GM21825 (cell line): ENCODE measurements around the gene FRMD4A.
A peak's percentile ranks its signal among the peaks of the same experiment; 100 is the strongest.
"Not testable (repeated sequence)": the region's sequence is repeated elsewhere in the genome, so short reads cannot be mapped to it uniquely, and the experiment has no call there.

ENCODE experiments used
- ATAC-seq: cut with Tn5 transposase; IDR thresholded peaks from one replicate; pipeline ENCODE4 v1.9.1; 2021; ENCODE audit warnings: mild to moderate bottlenecking, moderate library complexity; ENCODE audit not compliant: unreplicated experiment

Gene FRMD4A

DNA sequence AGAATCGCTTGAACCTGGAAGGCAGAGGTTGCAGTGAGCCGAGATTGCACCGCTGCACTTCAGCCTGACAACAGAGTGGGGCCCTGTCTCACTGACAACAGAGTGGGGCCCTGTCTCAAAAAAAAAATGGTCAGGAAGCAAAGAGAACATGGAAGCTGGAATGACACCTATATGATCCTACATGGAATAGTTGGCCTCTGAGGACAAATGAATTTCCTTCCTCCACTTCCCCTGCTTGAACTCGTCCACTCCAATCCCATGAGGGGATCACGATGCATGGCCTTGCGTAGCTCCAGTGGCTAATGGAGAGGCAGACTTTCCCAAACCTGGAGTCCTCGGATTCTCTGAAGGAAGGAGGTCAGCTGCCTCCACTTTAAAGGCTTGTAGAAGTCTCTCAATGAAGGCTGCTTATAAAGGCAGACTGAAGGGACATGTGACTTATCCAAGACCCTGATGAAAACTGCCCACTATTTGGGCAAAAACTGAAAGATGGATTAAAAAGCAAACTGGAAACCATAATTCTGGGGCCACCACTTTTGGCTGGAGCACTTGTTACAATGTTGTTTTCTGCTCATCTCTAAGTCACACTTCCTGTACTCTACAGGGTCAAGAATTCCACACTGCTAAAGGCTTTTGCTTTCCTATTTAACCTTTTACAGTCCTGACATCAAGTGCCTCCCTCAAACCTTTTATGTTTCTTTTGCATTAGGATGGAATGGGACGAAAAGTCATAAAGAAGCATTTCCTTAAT, 529.4 kb downstream of the FRMD4A start:
- no peak for ATAC-seq

DNA sequence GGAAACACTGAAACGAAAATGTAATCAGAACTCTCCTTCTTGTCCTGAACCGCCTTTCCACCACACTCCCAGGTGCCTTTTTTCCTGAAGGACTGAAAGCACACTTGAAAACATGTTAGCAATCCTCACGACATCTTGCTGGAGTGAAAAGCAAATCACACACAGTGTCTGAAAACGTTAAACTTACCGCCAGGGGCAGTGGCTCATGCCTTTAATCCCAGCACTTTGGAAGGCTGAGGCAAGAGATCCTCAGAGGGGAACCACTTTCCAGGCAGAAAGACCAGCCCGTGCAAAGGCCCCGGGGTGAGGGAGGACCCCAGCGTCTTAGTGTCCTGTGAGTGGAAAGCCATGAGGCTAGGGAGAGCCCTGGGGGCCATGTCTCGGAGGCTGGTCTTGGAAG, 533.6 kb downstream of the FRMD4A start:
- no peak for ATAC-seq

DNA sequence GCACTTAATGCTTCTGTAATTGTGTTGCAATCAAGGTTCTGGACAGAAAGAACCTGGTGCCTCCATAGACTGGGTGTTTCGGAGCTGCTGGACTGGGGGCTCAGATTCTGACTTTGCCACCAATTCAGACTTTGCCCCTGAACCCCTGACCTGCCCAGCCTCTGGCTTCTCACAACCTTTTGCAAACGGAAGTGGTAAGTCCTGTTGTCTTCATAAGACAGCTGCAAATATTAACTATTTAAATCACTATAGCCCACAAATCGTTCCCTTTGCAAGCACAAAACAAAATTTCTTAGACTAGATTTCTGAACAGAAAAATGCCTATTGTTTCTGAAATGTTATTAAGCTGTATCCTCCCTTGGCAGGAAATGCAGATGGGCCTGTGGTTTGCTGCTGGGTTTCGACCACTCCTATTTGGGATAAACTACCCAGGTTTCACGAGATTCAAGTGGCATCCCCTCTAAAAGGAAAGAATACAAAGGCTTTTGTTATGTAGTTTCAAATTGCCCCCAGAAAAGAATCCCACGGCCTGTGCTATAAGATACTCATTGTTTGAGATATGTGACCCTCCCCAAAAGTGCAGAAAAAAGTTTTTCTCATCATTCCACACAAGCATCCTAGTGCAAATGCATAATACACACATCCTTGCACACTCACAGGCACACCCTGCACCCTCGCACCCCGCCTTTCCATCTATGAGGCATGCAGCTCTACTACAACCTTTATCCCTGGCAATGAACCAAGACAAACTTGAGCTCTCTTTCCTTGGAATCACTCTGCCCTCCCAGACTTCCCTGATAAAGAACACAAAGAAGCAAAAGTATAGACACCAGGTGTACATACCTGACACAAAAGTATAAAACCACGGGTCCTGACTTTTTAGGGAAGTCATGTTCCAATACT, 534.8 kb downstream of the FRMD4A start:
- peak; percentile 51 for ATAC-seq

DNA sequence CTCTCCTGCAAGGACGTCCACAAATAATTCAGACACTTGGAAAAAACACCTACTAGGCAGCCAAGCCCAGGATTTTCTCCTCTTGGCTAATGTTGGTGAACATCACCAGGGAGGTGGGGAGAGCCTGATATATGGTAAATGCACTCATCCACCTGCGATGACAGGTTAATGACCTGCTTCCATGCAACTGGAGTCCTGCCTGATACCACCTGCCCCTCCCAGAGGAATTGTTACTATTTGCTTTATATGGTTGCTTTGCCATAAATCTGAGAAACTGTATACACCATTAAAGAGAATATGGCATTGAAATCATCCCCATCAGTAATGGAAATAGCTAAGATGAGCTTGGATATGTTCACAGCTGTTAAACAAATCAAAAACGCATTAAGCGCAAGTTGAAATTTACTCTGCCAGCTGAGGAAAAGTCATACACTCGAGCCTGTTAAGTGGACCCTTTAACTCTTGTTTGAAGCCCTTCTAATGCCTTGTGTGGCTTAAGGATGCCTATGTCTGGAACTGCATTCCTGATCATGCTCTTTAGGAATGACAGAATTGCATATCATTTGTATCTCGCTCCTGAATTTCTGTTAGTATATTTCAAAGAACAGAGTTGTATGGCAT, 535.6 kb downstream of the FRMD4A start:
- ATAC-seq = no peak

DNA sequence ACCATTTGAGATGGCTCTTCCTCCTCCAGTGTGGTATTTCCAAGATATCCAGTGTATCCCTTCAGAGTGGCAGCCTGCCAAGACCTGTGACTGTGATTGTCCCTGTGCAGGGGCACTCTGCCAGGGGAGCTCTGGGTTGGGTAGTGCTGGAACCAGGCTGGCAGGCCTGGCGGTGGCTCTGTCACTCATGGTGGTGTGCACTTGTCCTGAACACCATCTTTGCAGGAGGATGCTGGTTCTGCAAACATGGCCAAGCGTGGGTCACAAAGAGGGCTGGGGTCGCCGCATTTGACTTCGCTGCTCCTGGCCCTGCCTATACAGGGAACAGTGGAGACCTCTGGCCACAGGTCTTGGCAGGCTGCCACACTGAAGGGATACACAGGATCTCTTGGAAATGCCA, 538.7 kb downstream of the FRMD4A start:
- no peak for ATAC-seq

DNA sequence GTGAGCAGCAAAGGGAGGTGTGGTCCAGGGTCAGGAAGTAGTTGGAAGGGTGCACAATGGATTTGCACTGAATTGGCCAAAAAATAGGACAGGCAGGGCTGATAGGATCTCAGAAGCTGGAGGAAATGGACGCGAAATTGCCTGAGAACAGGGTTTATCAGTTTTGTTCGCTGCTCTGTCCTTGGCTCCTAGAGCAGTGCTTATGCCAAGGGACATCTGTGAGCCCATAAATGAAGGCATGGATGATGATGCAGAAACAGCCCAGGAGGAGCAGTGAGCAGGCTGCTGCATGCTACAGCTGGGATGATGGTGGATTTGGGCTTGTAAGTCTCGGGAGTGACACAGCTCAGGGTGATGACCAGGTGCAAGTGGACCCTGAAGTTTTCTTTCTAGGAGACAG, 539.2 kb downstream of the FRMD4A start:
- no peak for ATAC-seq

DNA sequence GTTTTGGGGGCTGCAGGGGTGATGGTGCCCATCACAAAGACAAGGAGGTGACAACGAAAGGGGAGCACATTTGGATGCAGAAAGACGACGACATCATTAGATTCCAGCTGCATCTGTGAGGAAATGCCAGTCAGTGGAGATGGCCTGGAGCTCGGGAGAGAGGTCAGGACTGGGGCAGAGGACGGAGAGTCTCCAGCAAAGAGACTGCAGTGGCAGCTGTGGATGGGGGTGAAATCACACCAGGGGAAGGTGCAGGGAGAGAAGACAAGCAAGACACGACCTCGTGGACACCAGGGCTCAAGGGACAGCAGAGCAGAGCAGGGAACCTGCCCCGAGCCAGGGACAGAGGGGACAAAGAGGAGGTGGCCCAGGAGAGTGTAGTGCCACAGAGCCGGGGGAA, 540.5 kb downstream of the FRMD4A start:
- no peak for ATAC-seq

DNA sequence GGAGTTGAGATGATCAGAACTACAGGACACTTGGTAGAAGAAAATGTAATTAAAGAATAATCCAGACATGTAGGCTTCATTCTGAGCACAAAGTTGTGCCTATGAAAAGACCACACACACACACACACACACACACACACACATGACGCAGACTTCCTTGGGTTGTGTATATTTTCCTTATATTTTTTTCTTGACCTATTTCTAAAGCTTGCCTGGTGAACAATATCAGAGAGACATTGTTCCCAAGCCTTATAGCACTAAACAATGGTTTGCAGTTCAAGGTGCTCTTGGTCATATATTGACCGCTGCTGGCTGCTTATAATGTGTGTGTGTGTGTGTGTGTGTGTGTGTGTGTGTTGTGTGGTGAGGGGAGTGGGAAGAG, 541.3 kb downstream of the FRMD4A start:
- no peak for ATAC-seq

DNA sequence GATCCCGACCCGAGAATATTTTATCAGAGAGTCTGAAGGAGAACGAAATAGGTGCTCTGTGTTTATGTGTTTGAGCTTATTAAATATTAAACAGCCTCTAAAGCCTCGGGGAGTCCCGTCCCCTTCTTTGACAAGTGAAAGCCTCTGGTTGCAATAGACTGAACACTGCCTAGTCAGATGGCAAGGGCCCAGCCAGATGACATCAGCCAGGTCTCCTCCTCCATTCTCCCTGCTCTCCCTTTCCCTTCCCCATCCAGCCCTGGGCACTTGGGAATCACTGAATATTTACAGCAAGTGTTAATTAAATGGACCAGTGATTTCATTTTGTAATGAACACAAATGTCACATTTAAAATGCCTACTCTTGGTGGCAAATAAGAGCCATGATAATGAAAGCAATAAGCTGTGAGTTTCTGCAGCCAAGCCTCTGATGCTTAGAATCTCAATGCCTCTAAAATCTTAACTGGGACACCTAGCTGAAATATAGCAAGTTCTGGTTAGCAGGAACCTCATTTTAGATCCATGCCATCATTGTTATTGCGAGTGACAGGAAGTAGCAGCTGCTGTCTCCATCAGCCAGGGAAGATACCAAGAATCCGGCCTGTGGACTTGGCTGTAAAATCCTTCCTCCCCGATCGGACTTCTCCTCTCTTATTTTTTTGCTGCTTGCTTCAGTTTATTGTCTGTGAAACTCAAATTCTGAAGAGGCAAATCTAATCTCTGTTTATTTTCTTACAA, 541.8 kb downstream of the FRMD4A start:
- no peak for ATAC-seq

DNA sequence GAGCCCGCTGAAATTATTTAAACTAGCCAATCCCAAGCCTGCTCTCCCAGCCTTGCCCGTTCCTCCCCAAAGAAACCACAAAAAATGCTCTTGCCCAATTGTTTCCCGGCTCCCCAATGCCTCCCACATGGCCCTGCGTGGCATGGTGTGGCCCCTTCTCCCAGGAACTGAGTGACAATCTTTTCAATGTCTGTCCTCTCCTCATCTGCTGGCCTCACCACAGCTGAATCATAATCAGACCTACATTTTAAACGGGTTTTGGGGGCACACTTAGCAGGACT, 542.5 kb downstream of the FRMD4A start:
- ATAC-seq = no peak

DNA sequence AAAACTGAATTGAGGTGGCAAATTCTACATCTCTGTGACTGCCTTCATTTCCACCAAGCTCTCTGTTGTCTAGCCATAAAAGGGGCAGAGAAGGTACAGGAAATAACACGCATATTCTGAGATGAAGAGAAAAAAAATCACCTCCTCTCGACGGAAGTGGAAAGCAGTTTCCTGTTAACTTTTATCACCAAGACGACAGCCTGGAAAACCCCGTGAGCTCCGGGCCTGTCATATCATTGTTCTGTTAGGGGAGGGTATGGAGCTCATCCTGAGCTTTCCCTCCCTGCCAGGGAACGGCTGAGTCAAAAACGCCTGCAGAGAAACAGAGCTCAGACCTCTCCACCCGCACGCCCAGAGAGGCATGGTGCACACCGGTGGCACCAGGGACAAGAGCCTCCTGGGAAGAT, 543.7 kb downstream of the FRMD4A start:
- peak; percentile 64 for ATAC-seq

DNA sequence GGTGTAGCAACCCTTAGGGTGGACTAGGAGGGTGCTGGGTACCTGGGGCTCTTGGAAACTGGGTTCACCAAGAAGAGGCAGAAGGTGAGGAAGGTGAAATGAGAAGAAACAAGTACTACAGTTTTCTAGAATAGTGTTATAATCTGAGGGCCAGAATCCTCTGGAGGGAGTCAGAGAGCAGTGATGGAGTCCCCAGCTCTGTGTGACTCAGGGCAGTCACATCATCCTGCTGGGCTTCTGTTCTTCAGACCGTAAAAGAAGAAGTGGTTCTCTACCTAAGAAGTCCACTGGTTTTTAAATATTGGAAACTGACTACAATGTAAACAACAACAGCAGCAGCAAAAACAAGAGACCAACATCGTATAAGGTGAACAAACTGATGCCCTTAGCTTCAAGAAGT, 546.7 kb downstream of the FRMD4A start:
- ATAC-seq = no peak

DNA sequence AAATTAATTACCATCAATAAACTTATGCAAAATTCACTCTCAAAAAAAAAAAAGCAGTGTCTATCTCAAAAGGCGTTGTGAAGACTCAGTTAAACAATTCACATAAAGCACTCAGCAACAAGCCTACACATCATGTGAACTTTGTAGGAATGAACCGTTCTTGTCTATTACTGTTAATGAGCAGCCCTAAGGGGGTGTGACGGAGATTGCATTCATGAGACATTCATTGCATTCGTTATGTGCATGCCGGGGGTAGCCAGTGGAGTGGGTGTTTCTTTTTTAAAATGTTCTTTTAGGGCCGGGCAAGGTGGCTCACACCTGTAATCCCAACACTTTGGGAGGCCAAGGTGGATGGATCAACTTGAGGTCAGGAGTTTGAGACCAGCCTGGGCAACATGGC, 551.0 kb downstream of the FRMD4A start:
- ATAC-seq = no peak

DNA sequence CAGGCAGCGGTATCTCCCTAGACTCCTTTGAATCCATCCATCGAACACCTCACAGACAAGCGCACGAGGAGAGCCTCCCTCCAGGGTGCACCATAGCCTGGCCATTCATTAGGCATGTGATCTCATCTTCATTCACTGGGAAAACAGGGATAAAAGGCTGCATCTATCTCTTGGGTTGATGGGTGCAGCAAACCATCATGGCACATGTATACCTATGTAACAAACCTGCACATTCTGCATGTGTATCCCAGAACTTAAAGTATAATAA, 552.1 kb downstream of the FRMD4A start:
- ATAC-seq = not testable (repeated sequence)

DNA sequence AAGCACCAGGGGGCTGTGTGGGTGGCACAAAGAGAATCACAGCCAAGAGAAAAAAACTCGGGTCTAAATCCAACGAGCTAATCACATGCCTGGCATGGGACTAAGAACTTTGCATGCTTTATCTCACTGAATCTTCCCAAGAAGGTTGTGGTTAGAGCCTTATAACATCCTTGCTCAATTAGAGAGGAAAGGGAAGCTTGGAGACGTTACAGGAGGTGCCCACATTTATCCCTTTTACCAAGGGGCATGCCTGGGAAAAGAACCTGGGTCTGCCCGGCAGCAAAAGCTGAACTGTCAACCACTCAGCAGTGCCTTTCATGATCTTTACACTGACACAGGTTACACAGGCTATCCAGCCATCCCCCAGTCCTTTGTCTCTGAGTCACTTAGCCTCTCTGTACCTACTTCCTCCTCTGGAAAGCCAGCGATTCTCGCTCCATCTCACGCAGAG, 553.8 kb downstream of the FRMD4A start:
- ATAC-seq = peak; percentile 66

DNA sequence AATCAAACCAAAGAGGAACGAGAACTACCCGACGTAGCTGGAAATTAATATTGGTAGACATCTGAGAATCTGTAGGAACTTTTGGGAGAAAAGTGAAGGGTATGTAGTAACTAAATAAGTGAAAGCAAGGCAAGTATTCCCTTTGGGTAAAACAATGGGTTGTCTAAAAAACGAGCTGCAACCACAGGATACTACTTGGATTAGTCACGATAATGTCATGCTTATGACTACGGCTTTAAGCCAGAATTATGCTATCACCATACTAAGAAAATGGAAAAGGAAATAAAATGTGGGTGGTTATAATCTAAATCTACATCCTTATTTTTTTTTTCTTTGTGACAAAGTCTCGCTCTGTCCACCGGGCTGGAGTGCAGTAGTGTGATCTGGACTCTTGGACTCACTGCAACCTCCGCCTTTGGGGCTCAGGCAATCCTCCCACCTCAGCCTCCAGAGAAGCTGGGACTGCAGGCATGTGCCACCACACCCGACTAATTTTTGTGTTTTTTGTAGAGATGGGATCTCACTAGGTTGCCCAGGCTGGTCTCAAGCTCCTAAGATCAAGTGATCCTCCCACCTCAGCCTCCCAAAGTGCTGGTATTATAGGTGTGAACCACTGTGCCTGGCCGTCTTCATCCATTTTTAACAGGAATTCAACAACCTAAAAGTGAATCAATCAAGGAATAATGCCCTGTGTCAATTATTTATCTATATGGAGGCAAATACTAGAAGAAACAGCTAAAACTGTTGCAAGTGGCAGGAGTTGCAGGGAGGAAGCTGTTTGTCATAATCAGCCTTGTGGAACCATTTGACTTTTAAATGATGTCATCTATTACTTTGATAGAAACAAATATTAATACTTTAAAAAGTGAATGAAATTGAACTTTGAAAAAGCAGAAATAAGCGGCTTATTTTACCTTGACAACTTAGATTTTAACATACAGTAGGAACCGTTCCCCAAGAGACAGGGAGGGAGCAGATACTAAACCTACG, 554.6 kb downstream of the FRMD4A start:
- no peak for ATAC-seq

DNA sequence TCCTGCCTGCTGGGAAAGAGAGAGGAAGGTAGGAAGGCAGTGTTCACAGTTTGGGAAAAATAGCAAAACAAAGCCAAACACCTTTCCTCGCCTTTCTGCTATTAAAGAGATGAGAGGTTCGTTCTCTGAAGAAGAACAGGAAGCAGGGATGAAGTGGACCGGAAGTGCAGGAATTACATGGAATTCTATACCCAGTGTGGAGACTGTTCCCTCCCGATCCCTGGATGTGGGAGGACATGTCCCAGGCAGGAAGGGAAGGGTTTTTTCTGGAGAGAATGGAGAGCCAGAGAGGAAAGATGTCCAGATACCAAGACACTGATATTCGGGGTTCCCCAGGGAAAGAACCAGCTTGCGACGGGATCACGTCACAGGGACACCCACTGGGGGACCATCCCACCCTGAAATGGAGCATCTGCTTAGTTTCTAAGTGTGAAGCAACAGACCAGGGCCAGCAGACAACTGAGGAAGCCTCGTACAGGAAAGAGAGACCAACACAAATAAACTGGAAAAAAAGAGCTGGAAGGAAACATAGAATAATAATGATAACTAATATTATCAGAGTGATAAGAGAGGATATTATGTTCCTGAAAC, 556.3 kb downstream of the FRMD4A start:
- ATAC-seq = no peak

DNA sequence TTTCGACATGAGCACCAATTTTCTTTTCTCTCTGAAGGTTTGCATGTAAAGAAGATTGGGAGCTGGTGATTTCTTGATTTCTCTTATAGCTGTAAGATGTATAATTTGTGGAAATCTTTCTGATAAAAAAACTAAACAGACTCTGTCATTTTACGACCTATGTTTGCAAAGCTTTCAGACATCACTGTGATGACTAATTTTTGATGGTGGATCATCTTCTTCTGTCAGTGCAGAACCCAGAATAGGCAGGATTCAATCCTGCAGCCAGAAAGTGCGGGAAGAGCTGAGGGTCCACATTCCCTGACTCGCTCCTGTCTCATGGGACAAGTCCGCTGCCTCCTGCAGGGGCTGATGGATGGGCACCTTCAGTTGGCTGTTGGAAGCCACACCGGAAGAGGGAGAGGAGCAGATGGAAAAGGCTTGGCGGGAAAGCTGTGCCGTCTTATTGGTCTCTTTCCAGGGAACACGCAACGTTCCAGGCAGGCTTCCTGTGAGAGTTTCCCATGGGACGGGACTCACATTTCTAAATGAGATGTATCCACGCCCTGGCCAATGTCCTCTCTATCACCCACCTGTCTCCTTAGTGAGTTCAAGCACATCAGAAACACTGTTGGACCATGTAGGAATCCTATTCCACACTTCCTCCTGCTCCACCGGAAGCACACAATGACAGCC, 557.1 kb downstream of the FRMD4A start:
- no peak for ATAC-seq

DNA sequence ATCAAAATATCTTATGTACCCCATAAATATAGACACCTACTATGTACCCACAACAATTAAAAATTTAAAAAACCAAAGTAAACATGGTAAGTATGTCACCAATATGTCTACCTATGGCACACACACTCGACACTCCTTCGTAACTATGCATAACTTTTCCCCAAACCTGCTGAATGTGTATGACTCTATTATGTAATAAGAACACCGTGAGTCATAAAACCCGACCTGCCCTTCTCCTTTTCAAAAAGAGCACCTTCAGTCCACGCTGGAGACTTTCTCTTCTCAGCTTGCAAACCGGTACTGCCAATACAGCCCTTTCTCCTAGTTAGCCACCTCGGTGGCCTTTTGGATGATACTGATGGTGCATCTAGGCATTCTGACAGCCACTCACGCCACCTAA, 557.7 kb downstream of the FRMD4A start:
- no peak for ATAC-seq
